Glomerular visceral epithelial cell (primary cell): ENCODE measurements around the gene ADGRA1.

Experiments used
- DNase-seq: peaks from one replicate; pipeline ENCODE4 v3.0.0-alpha.2; 2016; ENCODE audit errors: extremely low spot score

The ADGRA1 gene

DNA sequence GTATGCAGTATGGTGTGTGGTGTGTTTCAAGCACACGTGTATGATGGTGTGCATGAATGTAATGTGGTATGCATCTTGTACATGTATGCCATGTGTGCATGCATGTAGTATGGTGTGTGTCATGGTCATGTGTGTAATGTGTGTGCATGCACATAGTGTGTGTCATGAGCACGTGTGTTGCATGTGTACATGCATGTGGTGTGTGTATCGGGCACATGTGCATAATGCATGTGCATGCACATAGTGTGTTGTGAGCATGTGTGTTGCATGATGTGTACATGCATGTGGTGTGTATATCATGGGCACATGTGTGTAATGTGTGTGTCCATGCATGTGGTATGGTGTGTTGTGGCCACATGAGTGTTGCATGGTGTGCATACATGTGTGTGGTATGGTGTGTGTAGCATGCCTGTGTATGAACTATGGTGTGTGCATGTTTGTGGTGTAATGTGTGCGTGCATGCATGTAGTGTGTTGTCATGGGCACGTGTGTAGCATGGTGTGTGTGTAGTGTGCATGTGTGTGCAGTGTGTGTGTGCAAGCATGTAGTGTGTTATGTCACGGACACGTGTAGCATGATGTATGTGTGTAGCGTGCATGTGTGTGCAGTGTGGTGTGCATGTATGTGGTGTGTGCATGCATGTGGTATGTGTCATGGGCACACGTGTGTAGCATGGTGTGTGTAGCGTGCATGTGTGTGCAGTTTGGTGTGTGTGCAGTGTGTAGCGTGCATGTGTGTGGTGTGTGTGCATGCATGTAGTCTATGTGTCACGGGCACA is 89.8 kb downstream of the ADGRA1 start:
- DNase-seq, result no peak

DNA sequence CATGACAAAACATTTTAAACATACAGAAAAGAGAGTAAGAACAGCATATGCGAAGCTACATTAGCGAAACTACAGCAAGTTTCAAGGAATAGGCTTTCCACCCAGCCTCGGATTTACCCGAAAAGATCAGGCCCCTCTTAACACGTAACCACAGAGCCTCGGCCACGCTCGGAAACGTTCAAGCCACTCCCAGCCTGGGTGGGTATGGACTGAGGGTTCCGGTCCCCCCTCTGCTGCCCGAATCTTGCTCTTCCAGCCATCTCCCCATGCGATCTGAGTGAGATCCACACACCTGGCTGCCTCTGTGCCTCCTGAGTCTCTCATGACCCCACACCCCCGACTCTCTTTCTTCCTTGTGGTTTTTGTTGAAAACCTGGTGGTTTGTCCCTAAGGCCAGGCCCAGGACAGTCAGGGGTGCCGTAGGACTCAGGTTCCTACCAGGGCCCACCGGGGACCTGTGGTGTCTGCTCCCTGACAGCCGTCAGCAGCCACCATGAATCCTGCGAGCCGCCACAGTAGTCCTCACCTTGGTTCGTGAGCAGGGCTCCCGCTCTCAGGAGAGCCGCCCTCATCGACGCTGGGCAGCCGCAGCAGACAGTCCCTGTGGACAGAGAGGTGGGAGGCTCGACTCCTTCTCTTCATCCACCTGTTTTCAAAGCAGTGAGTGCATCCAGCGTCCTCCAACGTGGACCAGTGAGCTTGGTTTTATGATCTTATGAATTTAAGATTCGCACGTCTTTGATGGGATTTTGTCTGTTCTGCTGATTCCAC is 90.8 kb downstream of the ADGRA1 start:
- DNase-seq, result no peak

DNA sequence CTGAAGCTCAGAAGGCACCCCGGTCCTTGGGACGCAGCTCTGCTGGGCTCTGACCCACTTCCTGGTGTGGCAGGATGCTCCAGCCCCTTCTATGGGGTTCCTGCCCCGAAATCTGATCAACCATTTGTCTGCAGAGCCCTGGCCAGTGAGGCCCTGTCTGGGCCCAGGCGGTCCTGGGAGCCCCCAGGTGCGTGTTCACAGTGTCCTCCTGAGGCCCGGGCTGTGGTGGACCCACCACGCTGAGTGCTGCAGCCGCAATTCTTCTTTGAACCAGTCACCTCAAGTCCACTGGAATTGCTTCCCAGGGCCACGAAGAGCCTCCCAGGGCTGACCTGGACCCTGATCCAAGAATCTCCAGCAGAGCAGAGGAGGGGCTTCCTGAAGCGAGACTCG is 91.4 kb downstream of the ADGRA1 start:
- DNase-seq, result no peak

DNA sequence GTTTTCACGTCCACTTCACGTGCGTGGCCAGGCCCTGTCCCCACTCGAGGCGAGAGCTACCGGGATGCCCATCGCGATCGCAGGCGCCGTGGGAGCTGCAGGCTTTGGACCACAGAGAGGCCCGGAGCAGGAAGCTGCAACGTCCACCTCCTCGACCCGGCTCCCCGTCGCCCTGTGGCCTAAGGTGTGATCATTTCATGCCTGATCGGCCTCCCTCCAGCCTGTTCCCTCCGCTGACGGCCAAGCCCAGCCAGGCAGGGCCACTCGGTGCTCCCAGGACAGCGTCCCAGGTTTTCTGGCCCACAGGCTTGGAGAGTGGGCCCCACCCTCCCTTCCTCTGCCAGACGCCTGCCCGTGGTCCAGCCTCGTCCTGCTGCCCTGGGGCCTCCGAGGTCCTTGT is 91.9 kb downstream of the ADGRA1 start:
- no peak for DNase-seq

DNA sequence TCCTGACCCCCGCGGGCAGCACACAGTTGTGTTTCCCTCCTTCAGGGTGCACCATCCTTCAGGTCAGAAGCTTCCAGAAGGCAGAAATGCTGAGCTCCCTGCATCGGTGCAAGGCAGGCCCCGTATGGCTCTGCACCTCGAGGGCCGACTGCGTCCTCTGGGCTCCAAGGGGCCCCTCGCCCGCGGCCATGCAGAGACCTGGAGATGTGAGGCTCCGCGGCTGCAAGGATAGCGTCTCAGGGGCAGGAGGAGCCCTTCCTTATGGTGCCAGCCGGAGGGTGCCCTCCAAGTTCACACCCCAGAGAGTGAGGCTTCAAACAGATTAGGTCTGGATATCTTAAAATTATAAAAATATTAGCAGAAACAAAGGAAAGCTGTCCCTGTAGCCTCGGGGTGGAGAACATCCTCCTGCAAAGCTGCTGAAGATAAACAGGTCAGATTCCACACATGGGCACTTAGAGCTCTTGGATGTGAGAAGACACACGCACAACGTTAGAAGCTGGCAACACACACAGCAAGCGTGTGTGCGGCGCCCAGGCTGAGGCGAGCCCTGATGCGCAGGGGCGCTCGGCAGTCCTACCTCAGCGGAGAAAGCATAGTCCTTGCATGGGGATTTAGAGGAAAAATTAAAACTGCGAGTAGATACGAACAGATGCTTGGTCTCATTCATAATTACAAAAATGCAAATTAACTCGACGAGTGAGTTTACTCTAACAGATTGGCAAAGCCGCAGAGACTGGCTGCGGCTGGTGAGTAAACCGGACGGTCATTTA is 92.7 kb downstream of the ADGRA1 start:
- DNase-seq, result no peak

DNA sequence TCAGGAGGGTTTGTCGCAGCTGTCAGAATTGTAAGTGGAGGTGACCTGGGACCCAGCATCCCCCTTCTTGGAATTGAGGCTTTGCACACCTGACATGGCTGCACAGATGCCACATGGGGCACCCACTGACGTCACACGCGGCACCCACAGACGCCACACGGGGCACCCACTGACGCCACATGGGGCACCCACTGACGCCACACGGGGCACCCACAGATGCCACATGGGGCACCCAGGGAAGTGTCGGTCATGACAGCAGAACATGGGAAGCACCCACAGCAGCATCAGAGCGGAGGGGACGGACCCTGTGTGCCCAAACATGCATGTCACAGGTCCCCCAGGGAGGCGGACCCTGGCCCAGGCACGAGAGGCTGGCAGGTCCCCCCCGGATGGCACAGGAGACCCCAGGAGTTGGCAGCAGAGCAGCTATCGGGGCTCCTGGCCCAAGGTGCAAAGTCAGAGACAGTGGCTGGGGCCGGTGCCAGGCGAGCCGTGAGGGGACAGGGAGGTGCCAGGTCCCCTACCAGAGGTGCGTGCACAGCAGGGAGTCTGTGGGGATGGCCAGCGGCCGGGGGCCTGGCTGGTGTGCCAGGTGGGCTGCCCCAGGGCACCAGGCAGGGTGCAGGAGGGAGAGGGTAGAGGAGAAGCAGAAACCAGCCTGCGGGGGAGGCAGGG is 93.4 kb downstream of the ADGRA1 start:
- no peak for DNase-seq
